Lower lobe of right lung (tissue), 2 donors: Measurements from ENCODE around the gene FILIP1. TPM values are rescaled to one million over a fixed set of nuclear protein-coding genes. Genes with fewer than 3 reads are reported as not detected.

ENCODE experiments used
- ATAC-seq, 2 donors: fragments of 200-7000 bp; cut with Tn5 transposase; one replicate each; pipeline ENCODE4 v1.9.1; 2020 to 2022; ENCODE audit warnings: mild to moderate bottlenecking in 2 of 2, moderate library complexity in 2 of 2
- DNase-seq: peaks from one replicate; pipeline ENCODE4 v3.0.0-alpha.2; 2020
- H3K27ac ChIP-seq: fragments of 200-600 bp; one replicate; pipeline ENCODE4 v1.8.0; 2022
- H3K27me3 ChIP-seq: fragments of 200-600 bp; one replicate; pipeline ENCODE4 v1.8.0; 2022; ENCODE audit warnings: low read depth
- H3K36me3 ChIP-seq: fragments of 200-600 bp; one replicate; pipeline ENCODE4 v1.8.0; 2022; ENCODE audit warnings: mild to moderate bottlenecking
- H3K4me1 ChIP-seq: fragments of 200-600 bp; one replicate; pipeline ENCODE4 v1.8.0; 2022
- H3K4me3 ChIP-seq: fragments of 200-600 bp; one replicate; pipeline ENCODE4 v1.8.0; 2022; ENCODE audit warnings: mild to moderate bottlenecking
- H3K9me3 ChIP-seq: fragments of 200-600 bp; one replicate; pipeline ENCODE4 v1.8.0; 2022
- CTCF ChIP-seq: fragments of 200-600 bp; IDR thresholded peaks from one replicate; pipeline ENCODE4 v1.8.0; 2022; ENCODE audit warnings: antibody characterized with exemption, mild to moderate bottlenecking
- intact Hi-C: fragments of 100-400 bp; cut with DNase I; formaldehyde crosslinking; loops from one replicate; pipeline ENCODE4 v1.11.0; 2022
- total RNA-seq: library from RNA; stranded (reverse); fragmentation: NEBNext Ultra II Directional; extraction: Animal tissue kit (Norgen Biotek cat#: 25700); gene quantifications from one replicate; pipeline ENCODE4 v1.2.1, GENCODE V29; 2021
- donor health status: DM: no; HTN: yes; CAD: no; lungs with severe emphysema.

FILIP1 gene
- total RNA-seq, 1 donor from 2014 or later = 17.4 TPM

GRCh38 chr6:75397171-75397570, 96.4 kb downstream of the FILIP1 start:
- Histone ChIP-seq H3K9me3 (no peaks in the 10 kb centered on the region), H3K36me3 (no peaks in the 10 kb centered on the region), H3K27ac (no peak overlapping the region), H3K27me3 (no peaks in the 10 kb centered on the region), H3K4me1 (peaks cover 9% of the 10 kb centered on the region), H3K4me3 (no peak overlapping the region)
- no peak for ATAC-seq
- TF ChIP-seq CTCF = no peak
- intact Hi-C loops = no loop called here
- no peak for DNase-seq

- intact Hi-C loops = no loop called here
- Histone ChIP-seq H3K27ac (no peak overlapping the region), H3K4me1 (peaks cover 9% of the 10 kb centered on the region), H3K9me3 (no peaks in the 10 kb centered on the region), H3K36me3 (no peaks in the 10 kb centered on the region), H3K4me3 (no peak overlapping the region), H3K27me3 (no peaks in the 10 kb centered on the region)
- DNase-seq (no peak), ATAC-seq (no peak)
- TF ChIP-seq CTCF = no peak
These were observed 97.4 kb downstream of the FILIP1 start for GRCh38 chr6:75396005-75396800.

GRCh38 chr6:75393806-75394205, 99.8 kb downstream of the FILIP1 start:
- Histone ChIP-seq H3K27ac (no peak overlapping the region), H3K36me3 (no peaks in the 10 kb centered on the region), H3K4me3 (no peak overlapping the region), H3K9me3 (no peaks in the 10 kb centered on the region), H3K4me1 (peaks cover 9% of the 10 kb centered on the region), H3K27me3 (no peaks in the 10 kb centered on the region)
- DNase-seq (no peak), ATAC-seq (no peak)
- no peak for TF ChIP-seq CTCF
- intact Hi-C loops = no loop called here

GRCh38 chr6:75391276-75391675, 102.3 kb downstream of the FILIP1 start:
- Histone ChIP-seq H3K4me3 (no peak overlapping the region), H3K27ac (no peak overlapping the region), H3K9me3 (no peaks in the 10 kb centered on the region), H3K27me3 (no peaks in the 10 kb centered on the region), H3K4me1 (no peaks in the 10 kb centered on the region), H3K36me3 (no peaks in the 10 kb centered on the region)
- intact Hi-C loops = no loop called here
- no peak for TF ChIP-seq CTCF
- no peak for DNase-seq
- no peak for ATAC-seq

GRCh38 chr6:75386050-75386770, 107.4 kb downstream of the FILIP1 start:
- intact Hi-C loops = no loop called here
- Histone ChIP-seq H3K4me1 (peaks cover 8% of the 10 kb centered on the region), H3K9me3 (no peaks in the 10 kb centered on the region), H3K27ac (no peak overlapping the region), H3K36me3 (no peaks in the 10 kb centered on the region), H3K27me3 (no peaks in the 10 kb centered on the region), H3K4me3 (no peak overlapping the region)
- TF ChIP-seq CTCF = no peak
- ATAC-seq (no peak), DNase-seq (no peak)
